ENCODE measurements around the gene GRM1. TPM values are rescaled to one million over a fixed set of nuclear protein-coding genes. Genes with fewer than 3 reads are reported as not detected.

GRM1 gene
- total RNA-seq, 2 experiments from 2014 or later: not detected

- Histone ChIP-seq H3K4me3 (ENCODE audit: low read length) (no peak overlapping the region), H3K4me1 (ENCODE audit: insufficient read depth, low read length) (no peaks in the 10 kb centered on the region), H3K27ac (ENCODE audit: low read depth in 1 of 2, low read length in 2 of 2) (no peak overlapping the region), H3K36me3 (ENCODE audit: insufficient read depth, low read length) (no peaks in the 10 kb centered on the region), H3K9me3 (ENCODE audit: control insufficient read depth in 1 of 2, insufficient read depth in 1 of 2, low read length in 2 of 2) (no peaks in the 10 kb centered on the region), H3K27me3 (ENCODE audit: control insufficient read depth in 1 of 2, insufficient read depth in 2 of 2, low read length in 2 of 2) (no peaks in the 10 kb centered on the region)
- Mint-ChIP-seq H3K4me3 (no peak overlapping the region), H3K4me1 (ENCODE audit: low read depth) (no peaks in the 10 kb centered on the region), H3K36me3 (ENCODE audit: low read depth) (no peaks in the 10 kb centered on the region), H3K9me3 (no peaks in the 10 kb centered on the region), H3K27ac (no peak overlapping the region), H3K27me3 (peaks cover 39% of the 10 kb centered on the region)
- ATAC-seq (ENCODE audit: poor library complexity) (no peak), DNase-seq (no peak)
- TF ChIP-seq, protein P1, sequence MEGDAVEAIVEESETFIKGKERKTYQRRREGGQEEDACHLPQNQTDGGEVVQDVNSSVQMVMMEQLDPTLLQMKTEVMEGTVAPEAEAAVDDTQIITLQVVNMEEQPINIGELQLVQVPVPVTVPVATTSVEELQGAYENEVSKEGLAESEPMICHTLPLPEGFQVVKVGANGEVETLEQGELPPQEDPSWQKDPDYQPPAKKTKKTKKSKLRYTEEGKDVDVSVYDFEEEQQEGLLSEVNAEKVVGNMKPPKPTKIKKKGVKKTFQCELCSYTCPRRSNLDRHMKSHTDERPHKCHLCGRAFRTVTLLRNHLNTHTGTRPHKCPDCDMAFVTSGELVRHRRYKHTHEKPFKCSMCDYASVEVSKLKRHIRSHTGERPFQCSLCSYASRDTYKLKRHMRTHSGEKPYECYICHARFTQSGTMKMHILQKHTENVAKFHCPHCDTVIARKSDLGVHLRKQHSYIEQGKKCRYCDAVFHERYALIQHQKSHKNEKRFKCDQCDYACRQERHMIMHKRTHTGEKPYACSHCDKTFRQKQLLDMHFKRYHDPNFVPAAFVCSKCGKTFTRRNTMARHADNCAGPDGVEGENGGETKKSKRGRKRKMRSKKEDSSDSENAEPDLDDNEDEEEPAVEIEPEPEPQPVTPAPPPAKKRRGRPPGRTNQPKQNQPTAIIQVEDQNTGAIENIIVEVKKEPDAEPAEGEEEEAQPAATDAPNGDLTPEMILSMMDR (IDR thresholded peaks at IDR 0.05): no peak
- ChIA-PET CTCF (interaction anchor here (0.6 kb wide), 1 partner anchor 9 kb away, joined by 3 read pairs; no protein-coding TSS in a partner anchor), POLR2A (no interaction called here)
- intact Hi-C loops (cut with DNase I, micrococcal nuclease): no loop called here
Measured at GRCh38 chr6:146017672-146018071, 11.2 kb upstream of the GRM1 start.

GRCh38 chr6:146026873-146027272 is 2.0 kb upstream of the GRM1 start:
- DNase-seq: no peak
- H3K36me3 ChIP-seq (ENCODE audit: insufficient read depth, low read length): no peaks in the 10 kb centered on the region
- ChIA-PET POLR2A (no interaction called here), CTCF (no interaction called here)
- H3K4me1 ChIP-seq (ENCODE audit: insufficient read depth, low read length): peaks cover 4% of the 10 kb centered on the region
- Mint-ChIP-seq H3K27me3 (peaks cover 79% of the 10 kb centered on the region), H3K27ac (no peak overlapping the region), H3K36me3 (ENCODE audit: low read depth) (no peaks in the 10 kb centered on the region), H3K9me3 (peaks cover 8% of the 10 kb centered on the region), H3K4me1 (ENCODE audit: low read depth) (peaks cover 10% of the 10 kb centered on the region), H3K4me3 (no peak overlapping the region)
- ATAC-seq (ENCODE audit: poor library complexity): no peak
- no peak overlapping the region for H3K4me3 ChIP-seq (ENCODE audit: low read length)
- peaks cover 6 to 24% of the 10 kb centered on the region in 2 experiments for H3K9me3 ChIP-seq (ENCODE audit: control insufficient read depth in 1 of 2, insufficient read depth in 1 of 2, low read length in 2 of 2)
- H3K27me3 ChIP-seq (ENCODE audit: control insufficient read depth in 1 of 2, insufficient read depth in 2 of 2, low read length in 2 of 2): peaks cover 38 to 47% of the 10 kb centered on the region in 2 experiments
- no peak overlapping the region for H3K27ac ChIP-seq (ENCODE audit: low read depth in 1 of 2, low read length in 2 of 2)
- TF ChIP-seq, protein P1 (IDR thresholded peaks at IDR 0.05): no peak
- intact Hi-C loops (cut with DNase I, micrococcal nuclease): no loop called here

DNA sequence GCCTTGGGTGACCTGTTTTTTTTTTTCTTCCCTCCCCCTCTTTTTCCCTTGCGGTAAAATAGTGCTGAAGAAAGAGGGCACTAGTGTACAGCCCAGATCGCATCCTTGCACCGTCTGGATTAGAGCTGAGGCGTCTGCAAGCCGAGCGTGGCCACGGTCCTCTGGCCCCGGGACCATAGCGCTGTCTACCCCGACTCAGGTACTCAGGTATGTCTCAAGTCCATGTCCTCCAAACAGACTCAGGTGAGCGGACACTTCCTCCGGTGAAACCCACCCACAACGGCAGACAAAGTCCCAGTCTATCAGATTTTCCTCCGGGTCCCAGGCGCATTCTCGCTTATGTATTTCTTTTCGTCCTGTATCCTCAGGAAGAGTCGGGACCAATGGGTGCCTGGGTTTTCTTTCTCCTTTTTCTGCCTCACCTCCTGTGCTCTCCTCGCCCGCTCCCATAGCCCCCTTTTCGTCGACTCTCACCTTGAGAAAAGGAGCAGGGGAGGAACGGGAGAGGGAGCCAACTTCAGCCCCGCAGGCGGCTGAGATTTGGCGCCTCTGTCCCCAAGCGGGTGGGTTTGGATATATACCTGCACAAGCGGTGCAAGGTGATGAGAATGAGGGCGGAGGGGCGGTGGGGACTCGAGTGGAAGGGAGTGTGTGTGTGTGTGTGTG is 1.1 kb upstream of the GRM1 start:
- H3K4me3 Mint-ChIP-seq: no peak overlapping the region
- no peak overlapping the region for H3K4me3 ChIP-seq (ENCODE audit: low read length)
- H3K9me3 ChIP-seq (ENCODE audit: control insufficient read depth in 1 of 2, insufficient read depth in 1 of 2, low read length in 2 of 2): peaks cover 6 to 24% of the 10 kb centered on the region in 2 experiments
- H3K4me1 ChIP-seq (ENCODE audit: insufficient read depth, low read length): peaks cover 4% of the 10 kb centered on the region
- H3K4me1 Mint-ChIP-seq (ENCODE audit: low read depth): peaks cover 10% of the 10 kb centered on the region
- peaks cover 38 to 47% of the 10 kb centered on the region in 2 experiments for H3K27me3 ChIP-seq (ENCODE audit: control insufficient read depth in 1 of 2, insufficient read depth in 2 of 2, low read length in 2 of 2)
- H3K27ac Mint-ChIP-seq: no peak overlapping the region
- CTCF ChIA-PET: no interaction called here
- ATAC-seq (ENCODE audit: poor library complexity) (no peak), DNase-seq (no peak)
- no peaks in the 10 kb centered on the region for H3K36me3 Mint-ChIP-seq (ENCODE audit: low read depth)
- POLR2A ChIA-PET: no interaction called here
- TF ChIP-seq, protein P1 (IDR thresholded peaks at IDR 0.05): no peak
- intact Hi-C loops (cut with DNase I, micrococcal nuclease): no loop called here
- H3K27ac ChIP-seq (ENCODE audit: low read depth in 1 of 2, low read length in 2 of 2): no peak overlapping the region
- H3K36me3 ChIP-seq (ENCODE audit: insufficient read depth, low read length): no peaks in the 10 kb centered on the region
- H3K27me3 Mint-ChIP-seq: peaks cover 86% of the 10 kb centered on the region
- peaks cover 8% of the 10 kb centered on the region for H3K9me3 Mint-ChIP-seq

Measured in CD4-positive, alpha-beta T cell (primary cell).